SK-N-SH (cell line): ENCODE results near the gene TSC22D1. TPM values are rescaled to one million over a fixed set of nuclear protein-coding genes. Genes with fewer than 3 reads are reported as not detected.

Experiments used
- CTCF ChIA-PET: fragments of 300-600, 350-600 bp; formaldehyde crosslinking; extraction: SDS; loops from one replicate; lab custom pipeline; 2021; lab: Yijun Ruan, JAX
- POLR2A ChIA-PET: fragments of 350-600 bp; sonication (Branson Sonifier 250); formaldehyde crosslinking; extraction: SDS; loops from one replicate; lab custom pipeline; 2020; ENCODE audit warnings: antibody characterized with exemption, inconsistent platforms; lab: Yijun Ruan, JAX
- DNase-seq: peaks from one replicate; pipeline ENCODE4 v3.0.0; 2012
- H2AFZ ChIP-seq: fragments of 200-600 bp; sonication (generic); 2 replicates; pipeline ENCODE4 v1.8.1; 2016; ENCODE audit warnings: antibody characterized with exemption, mild to moderate bottlenecking, low read depth
- H3F3A ChIP-seq: fragments of 200-600 bp; sonication (generic); replicated peaks from 2 replicates; pipeline ENCODE3; 2016; ENCODE audit warnings: antibody characterized with exemption, mild to moderate bottlenecking; ENCODE audit not compliant: insufficient read depth
- H3K27ac ChIP-seq, 2 experiments: fragments of 200-500 bp in 1 of 2; fragments of 200-600 bp in 1 of 2; sonication (Bioruptor generic) in 1 of 2; sonication (generic), shearing (Covaris generic) in 1 of 2; 2 replicates each; pipeline versions ENCODE4 v1.5.1 to v1.6.1; 2014 to 2016; ENCODE audit warnings: low read depth in 2 of 2, inconsistent platforms in 1 of 2, low read length in 1 of 2, mild to moderate bottlenecking in 1 of 2, mixed read lengths in 1 of 2
- H3K27me3 ChIP-seq: fragments of 200-600 bp; sonication (generic), shearing (Covaris generic); 2 replicates; pipeline ENCODE4 v1.6.1; 2016; ENCODE audit warnings: mixed run types; ENCODE audit not compliant: insufficient read depth
- H3K36me3 ChIP-seq, 2 experiments: fragments of 200-500 bp in 1 of 2; fragments of 200-600 bp in 1 of 2; sonication (Bioruptor generic) in 1 of 2; sonication (generic) in 1 of 2; replicated peaks in 1 of 2; 2 replicates each; pipeline versions ENCODE3 to v1.5.1; 2014 to 2016; ENCODE audit warnings: low read length in 1 of 2, mild to moderate bottlenecking in 1 of 2; ENCODE audit not compliant: insufficient read depth in 2 of 2, control insufficient read depth in 1 of 2
- H3K4me1 ChIP-seq, 2 experiments: fragments of 200-500 bp in 1 of 2; fragments of 200-600 bp in 1 of 2; sonication (Bioruptor generic) in 1 of 2; sonication (generic), shearing (Covaris generic) in 1 of 2; 2 replicates each; pipeline versions ENCODE4 v1.5.1 to v1.6.1; 2014 to 2016; ENCODE audit warnings: low read depth in 1 of 2, low read length in 1 of 2, mixed run types in 1 of 2; ENCODE audit not compliant: insufficient read depth in 2 of 2, control insufficient read depth in 1 of 2
- H3K4me2 ChIP-seq: fragments of 200-600 bp; sonication (generic), shearing (Covaris generic); 2 replicates; pipeline ENCODE4 v1.6.1; 2017; ENCODE audit warnings: mixed run types
- H3K4me3 ChIP-seq, 2 experiments: fragments of 200-500 bp in 1 of 2; fragments of 200-600 bp in 1 of 2; sonication (Bioruptor generic) in 1 of 2; sonication (generic), shearing (Covaris generic) in 1 of 2; 2 replicates each; pipeline versions ENCODE4 v1.5.1 to v1.8.1; 2014 to 2016; ENCODE audit warnings: low read depth in 2 of 2, inconsistent platforms in 1 of 2, low read length in 1 of 2, mild to moderate bottlenecking in 1 of 2, mixed read lengths in 1 of 2, moderate library complexity in 1 of 2
- H3K79me2 ChIP-seq: fragments of 200-600 bp; sonication (generic); 2 replicates; pipeline ENCODE4 v1.8.1; 2017; ENCODE audit warnings: mild to moderate bottlenecking; ENCODE audit not compliant: insufficient read depth
- H3K9ac ChIP-seq: fragments of 200-600 bp; sonication (generic); 2 replicates; pipeline ENCODE4 v1.6.1; 2017; ENCODE audit warnings: mixed run types
- H3K9me2 ChIP-seq: fragments of 200-600 bp; sonication (generic); 2 replicates; pipeline ENCODE4 v1.6.1; 2017; ENCODE audit warnings: mixed run types
- H3K9me3 ChIP-seq: fragments of 200-600 bp; sonication (generic); 2 replicates; pipeline ENCODE4 v1.6.1; 2017; ENCODE audit warnings: mixed run types, mild to moderate bottlenecking, moderate library complexity
- H4K20me1 ChIP-seq: fragments of 200-600 bp; sonication (generic); 2 replicates; pipeline ENCODE4 v1.6.1; 2017; ENCODE audit warnings: mild to moderate bottlenecking, mixed run types; ENCODE audit not compliant: insufficient read depth
- ELF1 ChIP-seq: IDR thresholded peaks from 2 replicates; pipeline ENCODE4 v1.4.0; 2012
- FOSL2 ChIP-seq: IDR thresholded peaks from 2 replicates; pipeline ENCODE4 v1.4.0; 2012; ENCODE audit warnings: low read depth, mild to moderate bottlenecking, moderate library complexity, borderline replicate concordance
- GABPA ChIP-seq: IDR thresholded peaks from 2 replicates; pipeline ENCODE4 v1.4.0; 2012; ENCODE audit warnings: low read depth, mild to moderate bottlenecking
- JUND ChIP-seq: IDR thresholded peaks from 2 replicates; pipeline ENCODE4 v1.4.0; 2012
- MXI1 ChIP-seq: IDR thresholded peaks from 2 replicates; pipeline ENCODE4 v1.6.1; 2012; ENCODE audit warnings: mild to moderate bottlenecking, low read depth, low read length, improper control_type of control experiment
- RCOR1 ChIP-seq: fragments of 150-350 bp; IDR thresholded peaks from 2 replicates; pipeline ENCODE4 v1.6.1; 2017; ENCODE audit warnings: antibody characterized with exemption, low read length
- YY1 ChIP-seq: IDR thresholded peaks from 2 replicates; pipeline ENCODE4 v1.4.0; 2012; ENCODE audit warnings: low read depth, mild to moderate bottlenecking
- WGBS: methylation state at CpG from one replicate; pipeline ENCODE4 v1.1.6; 2017; ENCODE audit warnings: low lambda C conversion rate; 5-methylcytosine and 5-hydroxymethylcytosine counted together
- polyA plus RNA-seq, 3 experiments: library from polyadenylated mRNA; depleted of rRNA; stranded (reverse); fragments of >200 nt; gene quantifications; 2 replicates each; pipeline ENCODE4 v1.2.3, GENCODE V29; 2012
- TF ChIP-seq, protein P1 (sequence below): IDR thresholded peaks from 2 replicates; pipeline ENCODE4 v1.4.0; 2012; ENCODE audit warnings: low read depth, borderline replicate concordance
- TF ChIP-seq, protein P2 (sequence below): IDR thresholded peaks from 2 replicates; pipeline ENCODE4 v1.4.0; 2012; ENCODE audit warnings: low read depth

The TSC22D1 gene
- polyA plus RNA-seq, 1 of the 3 experiments (the other 2 are of a cell fraction): 137 TPM

DNA sequence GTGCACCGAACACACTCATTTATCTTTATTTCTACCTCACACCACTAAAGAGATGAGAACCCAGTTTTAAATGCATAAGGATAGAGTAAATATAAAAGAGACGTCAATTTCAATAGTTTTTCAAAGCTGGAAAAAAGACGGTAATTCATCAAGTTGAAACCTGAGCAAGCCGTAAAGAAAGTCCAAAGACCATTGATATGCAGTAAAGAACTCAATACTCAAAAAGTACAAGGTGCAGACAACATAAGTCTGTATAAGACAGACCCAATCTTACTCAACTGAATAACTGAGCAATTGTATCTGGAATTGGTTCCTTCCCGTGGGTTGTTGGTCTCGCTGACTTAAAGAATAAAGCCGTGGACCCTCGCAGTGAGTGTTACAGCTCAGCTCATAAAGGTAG is 120.4 kb downstream of the TSC22D1 start:
- POLR2A ChIA-PET: no interaction called here
- H4K20me1 ChIP-seq: peaks cover 36% of the 10 kb centered on the region; the same call in 1 of the 2 replicates

DNA sequence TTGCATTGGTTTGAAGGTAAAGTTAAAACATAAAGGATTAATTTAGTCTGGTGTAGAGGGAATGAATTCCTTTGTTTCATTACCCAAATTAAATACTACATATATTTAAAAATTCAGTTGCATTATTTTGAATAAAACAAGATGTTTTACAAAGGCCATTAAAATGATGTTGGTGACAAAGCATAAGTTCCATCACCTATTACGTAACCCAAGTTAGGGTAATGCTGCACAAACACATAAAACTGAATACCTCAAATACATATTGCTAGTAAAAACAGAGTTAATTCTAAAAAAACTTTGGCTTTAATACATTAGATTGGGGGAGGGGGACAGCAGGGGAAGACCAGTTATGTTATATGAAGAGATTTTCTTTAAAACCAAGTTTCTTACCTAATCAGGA is 122.2 kb downstream of the TSC22D1 start:
- no peak for DNase-seq
- Histone ChIP-seq H3K36me3 (peaks cover 0 to 3% of the 10 kb centered on the region in 2 experiments), H3F3A (no peaks in the 10 kb centered on the region), H3K4me1 (peaks cover 0 to 3% of the 10 kb centered on the region in 2 experiments; a peak in 1 of 4 replicates), H3K9me2 (no peaks in the 10 kb centered on the region), H4K20me1 (peaks cover 32% of the 10 kb centered on the region; the same call in 1 of the 2 replicates), H3K9ac (no peak overlapping the region), H3K27ac (no peak overlapping the region), H3K27me3 (no peaks in the 10 kb centered on the region), H3K4me2 (no peak overlapping the region), H3K4me3 (no peak overlapping the region), H2AFZ (no peak overlapping the region), H3K79me2 (peaks cover 60% of the 10 kb centered on the region), H3K9me3 (no peaks in the 10 kb centered on the region)
- TF ChIP-seq ELF1 (no peak), RCOR1 (no peak), MXI1 (no peak), FOSL2 (no peak), JUND (no peak)
- TF ChIP-seq, protein P1, sequence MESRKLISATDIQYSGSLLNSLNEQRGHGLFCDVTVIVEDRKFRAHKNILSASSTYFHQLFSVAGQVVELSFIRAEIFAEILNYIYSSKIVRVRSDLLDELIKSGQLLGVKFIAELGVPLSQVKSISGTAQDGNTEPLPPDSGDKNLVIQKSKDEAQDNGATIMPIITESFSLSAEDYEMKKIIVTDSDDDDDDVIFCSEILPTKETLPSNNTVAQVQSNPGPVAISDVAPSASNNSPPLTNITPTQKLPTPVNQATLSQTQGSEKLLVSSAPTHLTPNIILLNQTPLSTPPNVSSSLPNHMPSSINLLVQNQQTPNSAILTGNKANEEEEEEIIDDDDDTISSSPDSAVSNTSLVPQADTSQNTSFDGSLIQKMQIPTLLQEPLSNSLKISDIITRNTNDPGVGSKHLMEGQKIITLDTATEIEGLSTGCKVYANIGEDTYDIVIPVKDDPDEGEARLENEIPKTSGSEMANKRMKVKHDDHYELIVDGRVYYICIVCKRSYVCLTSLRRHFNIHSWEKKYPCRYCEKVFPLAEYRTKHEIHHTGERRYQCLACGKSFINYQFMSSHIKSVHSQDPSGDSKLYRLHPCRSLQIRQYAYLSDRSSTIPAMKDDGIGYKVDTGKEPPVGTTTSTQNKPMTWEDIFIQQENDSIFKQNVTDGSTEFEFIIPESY: no peak
- 96% methylated on average over 1 of the region's 1 CpG for WGBS
- POLR2A ChIA-PET: no interaction called here
- CTCF ChIA-PET: no interaction called here

More for the DNA sequence above, 120.4 kb downstream of the TSC22D1 start:
- no peaks in the 10 kb centered on the region for H3F3A ChIP-seq
- no peaks in the 10 kb centered on the region for H3K27me3 ChIP-seq
- peaks cover 0 to 3% of the 10 kb centered on the region in 2 experiments; a peak in 1 of 4 replicates for H3K4me1 ChIP-seq
- H3K79me2 ChIP-seq: peaks cover 55% of the 10 kb centered on the region
- DNase-seq: no peak
- no peak overlapping the region for H3K4me2 ChIP-seq
- H3K27ac ChIP-seq: no peak overlapping the region
- no peak overlapping the region for H2AFZ ChIP-seq
- H3K9me2 ChIP-seq: no peaks in the 10 kb centered on the region
- no peak overlapping the region for H3K9ac ChIP-seq
- 98% methylated on average over 8 of the region's 8 CpGs for WGBS
- TF ChIP-seq, protein P1: no peak
- TF ChIP-seq YY1 (no peak), GABPA (no peak)
- TF ChIP-seq, protein P2, sequence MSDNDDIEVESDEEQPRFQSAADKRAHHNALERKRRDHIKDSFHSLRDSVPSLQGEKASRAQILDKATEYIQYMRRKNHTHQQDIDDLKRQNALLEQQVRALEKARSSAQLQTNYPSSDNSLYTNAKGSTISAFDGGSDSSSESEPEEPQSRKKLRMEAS: no peak
- H3K36me3 ChIP-seq: peaks cover 2 to 7% of the 10 kb centered on the region in 2 experiments
- CTCF ChIA-PET: interaction anchor here (0.8 to 2.4 kb wide), 3 partner anchors 14 to 551 kb away, joined by 3 to 6 read pairs (median 4); no protein-coding TSS in a partner anchor
- no peaks in the 10 kb centered on the region for H3K9me3 ChIP-seq
- no peak overlapping the region for H3K4me3 ChIP-seq
